BJ (cell line): ENCODE measurements around the gene HAUS8. TPM values are rescaled to one million over a fixed set of nuclear protein-coding genes. Genes with fewer than 3 reads are reported as not detected.

Experiments used
- CTCF ChIA-PET: fragments of 350-600 bp; formaldehyde crosslinking; extraction: SDS; loops from one replicate; lab custom pipeline; 2021; ENCODE audit warnings: antibody characterized with exemption, inconsistent platforms; lab: Yijun Ruan, JAX
- POLR2A ChIA-PET: fragments of 300-600 bp; sonication (Branson Sonifier 250); formaldehyde crosslinking; extraction: SDS; loops from one replicate; lab custom pipeline; 2021; ENCODE audit warnings: antibody characterized with exemption; lab: Charles Lee
- DNase-seq: peaks from one replicate; pipeline ENCODE4 v3.0.0-alpha.2; 2011; ENCODE audit warnings: low read depth
- H3K27me3 ChIP-seq: 2 replicates; pipeline ENCODE4 v1.6.0; 2011; ENCODE audit warnings: low read length; ENCODE audit not compliant: control insufficient read depth, insufficient read depth
- H3K36me3 ChIP-seq: 2 replicates; pipeline ENCODE4 v1.5.1; 2011; ENCODE audit warnings: low read length; ENCODE audit not compliant: control insufficient read depth, insufficient read depth
- H3K4me3 ChIP-seq: 2 replicates; pipeline ENCODE4 v1.5.1; 2011; ENCODE audit warnings: low read depth, mild to moderate bottlenecking, control low read depth, low read length
- polyA plus RNA-seq: library from polyadenylated mRNA; depleted of rRNA; stranded (reverse); fragments of >200 nt; gene quantifications from 2 replicates; pipeline ENCODE4 v1.2.3, GENCODE V29; 2011
- TF ChIP-seq, protein P1 (sequence below): IDR thresholded peaks from 2 replicates; pipeline ENCODE4 v1.5.1; 2011; ENCODE audit warnings: low read depth, mild to moderate bottlenecking, control low read depth, inconsistent platforms, low read length, moderate library complexity; ENCODE audit not compliant: insufficient read depth

Gene HAUS8
- polyA plus RNA-seq, 1 experiment = 14.0 TPM

DNA sequence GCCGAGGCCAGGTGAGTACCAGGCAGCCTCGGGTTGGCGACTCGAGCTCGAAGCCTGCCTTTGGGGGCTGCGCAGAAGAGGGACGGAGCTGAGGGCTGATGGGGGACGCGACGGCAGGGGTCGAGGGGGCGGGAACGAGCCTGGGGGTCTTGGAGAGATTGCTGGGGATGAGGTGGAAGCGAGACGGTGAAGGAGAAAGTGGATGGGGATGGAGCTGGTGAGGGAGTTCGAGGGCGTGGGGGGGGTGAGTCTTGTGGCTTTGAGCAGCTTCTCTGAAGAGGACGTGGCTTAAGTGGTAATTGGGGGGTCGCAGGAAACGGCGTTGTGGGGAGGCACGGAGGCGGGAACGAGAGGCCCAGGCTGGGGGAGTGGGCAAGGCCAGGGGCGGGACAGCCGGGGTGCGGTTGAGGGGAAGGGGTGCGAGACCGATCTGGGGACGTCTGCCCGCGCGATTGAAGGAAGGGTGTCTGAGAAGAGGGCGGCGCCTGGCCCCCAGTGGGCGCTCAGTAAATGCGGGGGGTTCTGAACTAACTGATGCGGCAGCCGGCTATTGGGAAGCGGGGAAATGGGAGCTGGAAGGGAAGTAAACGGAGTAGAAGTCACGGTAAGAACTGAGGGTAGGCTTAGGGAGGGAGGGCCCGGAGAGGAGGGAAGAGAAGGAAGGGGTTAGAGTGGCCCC lies 751 bp upstream of the HAUS8 start:
- DNase-seq = no peak
- ChIA-PET CTCF (interaction anchor here (0.8 to 1.0 kb wide), 2 partner anchors 49 to 184 kb away, joined by 3 read pairs; no protein-coding TSS in a partner anchor), POLR2A (interaction anchor here (0.5 kb wide), 1 partner anchor 89 kb away, joined by 6 read pairs; no protein-coding TSS in a partner anchor)
- no peaks in the 10 kb centered on the region for H3K36me3 ChIP-seq
- H3K27me3 ChIP-seq = no peaks in the 10 kb centered on the region
- TF ChIP-seq, protein P1, sequence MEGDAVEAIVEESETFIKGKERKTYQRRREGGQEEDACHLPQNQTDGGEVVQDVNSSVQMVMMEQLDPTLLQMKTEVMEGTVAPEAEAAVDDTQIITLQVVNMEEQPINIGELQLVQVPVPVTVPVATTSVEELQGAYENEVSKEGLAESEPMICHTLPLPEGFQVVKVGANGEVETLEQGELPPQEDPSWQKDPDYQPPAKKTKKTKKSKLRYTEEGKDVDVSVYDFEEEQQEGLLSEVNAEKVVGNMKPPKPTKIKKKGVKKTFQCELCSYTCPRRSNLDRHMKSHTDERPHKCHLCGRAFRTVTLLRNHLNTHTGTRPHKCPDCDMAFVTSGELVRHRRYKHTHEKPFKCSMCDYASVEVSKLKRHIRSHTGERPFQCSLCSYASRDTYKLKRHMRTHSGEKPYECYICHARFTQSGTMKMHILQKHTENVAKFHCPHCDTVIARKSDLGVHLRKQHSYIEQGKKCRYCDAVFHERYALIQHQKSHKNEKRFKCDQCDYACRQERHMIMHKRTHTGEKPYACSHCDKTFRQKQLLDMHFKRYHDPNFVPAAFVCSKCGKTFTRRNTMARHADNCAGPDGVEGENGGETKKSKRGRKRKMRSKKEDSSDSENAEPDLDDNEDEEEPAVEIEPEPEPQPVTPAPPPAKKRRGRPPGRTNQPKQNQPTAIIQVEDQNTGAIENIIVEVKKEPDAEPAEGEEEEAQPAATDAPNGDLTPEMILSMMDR = no peak
- H3K4me3 ChIP-seq = peak overlapping the region; percentile 95

DNA sequence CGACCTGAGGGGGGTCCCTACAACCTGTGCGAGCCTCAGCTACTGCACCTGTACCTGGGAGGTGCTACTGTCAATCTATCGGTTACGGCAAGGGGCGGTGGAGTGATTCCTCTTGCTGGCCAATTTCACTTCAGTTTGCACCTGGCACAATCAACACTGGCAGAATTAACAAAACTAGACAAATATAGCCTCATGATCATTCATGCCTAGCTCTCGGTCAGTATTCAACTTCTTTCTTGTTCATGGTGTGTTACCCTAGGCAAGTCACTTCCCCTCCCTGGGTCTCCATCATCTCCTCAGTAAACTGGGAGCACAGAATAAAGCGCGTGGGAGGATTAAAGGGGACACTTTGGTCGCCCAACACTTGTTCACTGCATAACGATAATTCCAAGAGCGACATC lies 618 bp downstream of the HAUS8 start:
- TF ChIP-seq, protein P1 = no peak
- ChIA-PET CTCF (interaction anchor here (1.3 to 2.4 kb wide), 3 partner anchors 9 to 208 kb away, joined by 3 to 11 read pairs (median 3); partner anchors contain the start of gene ANKLE1), POLR2A (interaction anchor here (0.5 kb wide), 1 partner anchor 185 kb away, joined by 12 read pairs; no protein-coding TSS in a partner anchor)
- Histone ChIP-seq H3K4me3 (peak overlapping the region; percentile 86), H3K27me3 (no peaks in the 10 kb centered on the region), H3K36me3 (no peaks in the 10 kb centered on the region)
- no peak for DNase-seq

DNA sequence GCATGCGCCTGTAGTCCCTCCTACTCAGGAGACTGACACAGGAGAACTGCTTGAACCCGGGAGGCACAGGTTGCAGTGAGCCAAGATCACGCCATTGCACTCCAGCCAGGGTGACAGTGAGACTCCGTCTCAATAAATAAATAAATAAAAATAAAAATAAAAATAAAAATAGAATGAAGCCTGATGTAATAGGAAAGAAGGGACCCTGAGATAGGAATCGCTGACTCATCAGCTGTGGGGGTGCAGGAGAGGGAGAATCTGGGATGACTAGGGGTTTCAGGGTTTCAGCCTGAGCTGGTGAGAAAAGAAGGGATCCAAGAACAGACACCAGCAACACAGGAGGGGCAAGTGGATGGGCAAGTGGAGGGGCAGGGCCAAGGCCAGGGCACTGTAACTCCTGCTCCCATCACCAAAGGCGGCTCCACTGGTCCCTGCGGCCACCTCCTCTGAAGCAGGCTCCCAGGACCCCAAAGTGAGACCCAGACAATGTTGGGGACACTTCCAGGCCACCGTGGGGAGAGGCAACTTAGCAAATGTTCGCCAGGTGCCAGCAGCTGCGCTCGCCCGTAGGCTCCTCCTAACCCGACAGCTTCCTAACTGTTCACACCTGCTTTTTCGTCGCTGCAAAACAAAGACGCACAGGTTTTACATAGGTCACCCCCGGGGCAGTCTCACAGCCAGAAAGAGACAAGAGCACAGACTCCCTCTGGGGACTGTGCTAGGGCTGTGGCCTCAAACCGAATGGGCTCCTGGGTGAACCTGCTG lies 1.2 kb downstream of the HAUS8 start:
- TF ChIP-seq, protein P1 = no peak
- POLR2A ChIA-PET = interaction anchor here (0.5 kb wide), 1 partner anchor 185 kb away, joined by 12 read pairs; no protein-coding TSS in a partner anchor

DNA sequence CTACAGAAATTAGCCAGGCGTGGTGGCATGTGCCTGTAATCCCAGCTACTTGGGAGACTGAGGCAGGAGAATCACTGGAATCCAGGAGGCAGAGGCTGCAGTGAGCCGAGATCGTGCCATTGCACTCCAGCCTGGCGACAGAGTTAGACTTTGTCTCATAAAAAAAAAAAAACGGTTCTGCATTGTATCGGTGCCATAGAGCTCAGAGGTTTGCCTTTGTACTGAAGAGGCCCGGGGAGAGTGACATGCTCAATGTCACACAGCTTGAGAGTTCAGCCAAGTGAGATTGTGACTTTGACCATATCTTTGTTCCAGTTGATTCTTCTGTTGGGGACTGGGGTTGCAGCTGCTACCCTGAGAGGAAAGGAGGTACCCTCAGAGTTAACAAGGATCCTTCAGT lies 4.3 kb downstream of the HAUS8 start:
- Histone ChIP-seq H3K27me3 (no peaks in the 10 kb centered on the region), H3K36me3 (no peaks in the 10 kb centered on the region), H3K4me3 (no peak overlapping the region)
- POLR2A ChIA-PET = no interaction called here
- CTCF ChIA-PET = interaction anchor here (0.7 kb wide), 1 partner anchor 353 kb away, joined by 5 read pairs; no protein-coding TSS in a partner anchor
- DNase-seq = no peak
- TF ChIP-seq, protein P1 = no peak

More for the DNA sequence above, 1.2 kb downstream of the HAUS8 start:
- DNase-seq = no peak
- H3K36me3 ChIP-seq = no peaks in the 10 kb centered on the region
- CTCF ChIA-PET = interaction anchor here (1.3 to 2.4 kb wide), 4 partner anchors 8 to 208 kb away, joined by 3 to 11 read pairs (median 3); partner anchors contain the start of gene ANKLE1
- H3K4me3 ChIP-seq = peak overlapping the region; percentile 86
- H3K27me3 ChIP-seq = no peaks in the 10 kb centered on the region

DNA sequence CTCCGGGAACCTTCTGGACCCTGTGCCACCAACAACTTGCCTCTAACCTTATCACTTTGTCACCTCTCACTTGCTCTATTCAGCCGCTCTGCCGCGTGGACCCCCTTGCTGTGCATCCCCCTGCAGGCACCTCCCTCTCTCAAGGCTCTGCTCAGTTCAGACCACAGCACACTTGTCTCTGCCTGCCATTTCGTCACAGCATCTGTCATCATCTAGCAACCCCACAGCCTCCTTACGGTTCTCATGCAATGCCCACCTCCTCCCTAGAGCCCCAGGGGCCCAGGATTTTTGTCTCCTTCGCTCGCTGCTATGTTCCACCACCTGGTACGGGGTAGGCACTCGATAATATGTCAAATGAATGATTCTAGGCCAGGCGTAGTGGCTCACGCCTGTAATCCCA lies 4.8 kb downstream of the HAUS8 start:
- ChIA-PET CTCF (interaction anchor here (2.8 kb wide), 1 partner anchor 212 kb away, joined by 25 read pairs; the partner anchor contains the start of gene ANKLE1), POLR2A (no interaction called here)

More for the DNA sequence above, 4.8 kb downstream of the HAUS8 start:
- TF ChIP-seq, protein P1 = no peak
- no peak for DNase-seq
- no peak overlapping the region for H3K4me3 ChIP-seq
- no peaks in the 10 kb centered on the region for H3K36me3 ChIP-seq
- no peaks in the 10 kb centered on the region for H3K27me3 ChIP-seq
